MM.1S (cell line): Measurements from ENCODE around the gene TPM4.

Source experiments
- DNase-seq: peaks from one replicate; pipeline ENCODE4 v3.0.0-alpha.2; 2015
- H2AFZ ChIP-seq: fragments of 300-600 bp; sonication (generic); 2 replicates; pipeline ENCODE4 v1.6.0; 2016; ENCODE audit warnings: antibody characterized with exemption, low read length
- H3F3A ChIP-seq: fragments of 300-600 bp; sonication (generic); 2 replicates; pipeline ENCODE4 v1.6.1; 2016; ENCODE audit warnings: mild to moderate bottlenecking, antibody characterized with exemption, low read length, moderate library complexity, mixed read lengths; ENCODE audit not compliant: insufficient read depth
- H3K27ac ChIP-seq: fragments of 300-600 bp; sonication (generic); 2 replicates; pipeline ENCODE4 v1.5.1; 2016; ENCODE audit warnings: mild to moderate bottlenecking, low read length
- H3K27me3 ChIP-seq: fragments of 300-600 bp; sonication (generic); replicated peaks from 2 replicates; pipeline ENCODE4 v1.6.0; 2016; ENCODE audit warnings: low read length; ENCODE audit not compliant: insufficient read depth
- H3K36me3 ChIP-seq: fragments of 300-600 bp; sonication (generic); replicated peaks from 2 replicates; pipeline ENCODE4 v1.6.1; 2016; ENCODE audit warnings: mild to moderate bottlenecking, low read length, mixed read lengths; ENCODE audit not compliant: insufficient read depth
- H3K4me1 ChIP-seq: fragments of 300-600 bp; sonication (generic); 2 replicates; pipeline ENCODE4 v1.6.1; 2016; ENCODE audit warnings: low read length, mixed read lengths
- H3K4me2 ChIP-seq: fragments of 300-600 bp; sonication (generic); 2 replicates; pipeline ENCODE4 v1.6.0; 2016; ENCODE audit warnings: low read depth, low read length
- H3K4me3 ChIP-seq: fragments of 300-600 bp; sonication (generic); 2 replicates; pipeline ENCODE4 v1.5.1; 2016; ENCODE audit warnings: low read length, mixed read lengths
- H3K79me2 ChIP-seq: fragments of 300-600 bp; sonication (generic); 2 replicates; pipeline ENCODE4 v1.6.1; 2016; ENCODE audit warnings: mixed run types, low read length, mixed read lengths
- H3K9ac ChIP-seq: fragments of 300-600 bp; sonication (generic); 2 replicates; pipeline ENCODE4 v1.6.1; 2016; ENCODE audit warnings: low read length, mixed read lengths
- H3K9me2 ChIP-seq: fragments of 300-600 bp; sonication (generic); replicated peaks from 2 replicates; pipeline ENCODE4 v1.6.1; 2016; ENCODE audit warnings: mild to moderate bottlenecking, low read length, mixed read lengths; ENCODE audit not compliant: insufficient read depth
- H3K9me3 ChIP-seq: fragments of 300-600 bp; sonication (generic); replicated peaks from 2 replicates; pipeline ENCODE4 v1.6.1; 2016; ENCODE audit warnings: mild to moderate bottlenecking, low read length, mixed read lengths; ENCODE audit not compliant: insufficient read depth
- H4K20me1 ChIP-seq: fragments of 300-600 bp; sonication (generic); 2 replicates; pipeline ENCODE4 v1.6.1; 2016; ENCODE audit warnings: mild to moderate bottlenecking, low read length, moderate library complexity, mixed read lengths; ENCODE audit not compliant: insufficient read depth
- EZH2 ChIP-seq: fragments of 300-600 bp; sonication (generic); optimal IDR thresholded peaks from 2 replicates; pipeline ENCODE3; 2017; ENCODE audit warnings: low read depth, mild to moderate bottlenecking, antibody characterized with exemption, low read length, mixed read lengths
- EZH2phosphoT487 ChIP-seq: fragments of 300-600 bp; sonication (generic); IDR thresholded peaks from 2 replicates; pipeline ENCODE4 v1.6.1; 2018; ENCODE audit warnings: antibody characterized with exemption, low read length
- TF ChIP-seq, protein P1 (sequence below): fragments of 300-600 bp; sonication (generic); IDR thresholded peaks from 2 replicates; pipeline ENCODE4 v1.5.1; 2016; ENCODE audit warnings: antibody characterized with exemption, low read length, mixed read lengths

Gene TPM4

DNA sequence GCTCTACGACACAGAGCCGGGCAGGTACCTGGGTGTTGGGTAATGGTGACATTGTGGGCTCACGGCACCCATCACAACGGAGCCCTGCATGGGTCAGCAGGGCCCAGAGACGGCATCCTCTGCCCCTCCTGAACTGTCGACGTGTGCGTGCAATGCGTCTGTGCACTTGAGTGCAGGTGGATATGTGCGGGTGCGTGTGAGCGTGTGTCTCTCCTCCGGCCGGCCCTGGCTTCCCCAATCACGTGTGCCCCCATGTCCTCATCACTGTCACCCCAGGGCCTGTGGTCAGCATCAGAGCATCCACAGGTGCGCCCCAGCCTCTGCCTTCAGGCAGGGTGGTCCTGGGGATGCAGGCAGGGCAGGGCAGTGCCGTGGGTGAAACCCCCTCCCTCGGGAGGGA, 37.2 kb upstream of the TPM4 start:
- H3K27ac ChIP-seq: no peak overlapping the region
- no peak for TF ChIP-seq EZH2
- TF ChIP-seq EZH2phosphoT487: no peak
- TF ChIP-seq, protein P1, sequence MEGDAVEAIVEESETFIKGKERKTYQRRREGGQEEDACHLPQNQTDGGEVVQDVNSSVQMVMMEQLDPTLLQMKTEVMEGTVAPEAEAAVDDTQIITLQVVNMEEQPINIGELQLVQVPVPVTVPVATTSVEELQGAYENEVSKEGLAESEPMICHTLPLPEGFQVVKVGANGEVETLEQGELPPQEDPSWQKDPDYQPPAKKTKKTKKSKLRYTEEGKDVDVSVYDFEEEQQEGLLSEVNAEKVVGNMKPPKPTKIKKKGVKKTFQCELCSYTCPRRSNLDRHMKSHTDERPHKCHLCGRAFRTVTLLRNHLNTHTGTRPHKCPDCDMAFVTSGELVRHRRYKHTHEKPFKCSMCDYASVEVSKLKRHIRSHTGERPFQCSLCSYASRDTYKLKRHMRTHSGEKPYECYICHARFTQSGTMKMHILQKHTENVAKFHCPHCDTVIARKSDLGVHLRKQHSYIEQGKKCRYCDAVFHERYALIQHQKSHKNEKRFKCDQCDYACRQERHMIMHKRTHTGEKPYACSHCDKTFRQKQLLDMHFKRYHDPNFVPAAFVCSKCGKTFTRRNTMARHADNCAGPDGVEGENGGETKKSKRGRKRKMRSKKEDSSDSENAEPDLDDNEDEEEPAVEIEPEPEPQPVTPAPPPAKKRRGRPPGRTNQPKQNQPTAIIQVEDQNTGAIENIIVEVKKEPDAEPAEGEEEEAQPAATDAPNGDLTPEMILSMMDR: no peak

GRCh38 chr19:16039545-16039944, 36.8 kb upstream of the TPM4 start:
- Histone ChIP-seq H3K4me1 (no peaks in the 10 kb centered on the region), H3K4me2 (no peak overlapping the region), H3K9ac (no peak overlapping the region), H2AFZ (no peak overlapping the region), H3F3A (no peaks in the 10 kb centered on the region), H4K20me1 (no peaks in the 10 kb centered on the region), H3K27ac (no peak overlapping the region), H3K36me3 (no peaks in the 10 kb centered on the region), H3K27me3 (peaks cover 42% of the 10 kb centered on the region), H3K9me2 (no peaks in the 10 kb centered on the region), H3K4me3 (no peak overlapping the region), H3K9me3 (no peaks in the 10 kb centered on the region), H3K79me2 (no peaks in the 10 kb centered on the region)
- no peak for DNase-seq
- TF ChIP-seq, protein P1: no peak
- no peak for TF ChIP-seq EZH2
- no peak for TF ChIP-seq EZH2phosphoT487

More for the DNA sequence above, 37.2 kb upstream of the TPM4 start:
- no peak for DNase-seq
- H3K9me3 ChIP-seq: no peaks in the 10 kb centered on the region
- no peak overlapping the region for H3K4me3 ChIP-seq
- H3K9ac ChIP-seq: no peak overlapping the region
- no peaks in the 10 kb centered on the region for H4K20me1 ChIP-seq
- H3F3A ChIP-seq: no peaks in the 10 kb centered on the region
- H3K9me2 ChIP-seq: no peaks in the 10 kb centered on the region
- no peaks in the 10 kb centered on the region for H3K79me2 ChIP-seq
- no peaks in the 10 kb centered on the region for H3K4me1 ChIP-seq
- no peak overlapping the region for H2AFZ ChIP-seq
- H3K36me3 ChIP-seq: no peaks in the 10 kb centered on the region
- H3K27me3 ChIP-seq: peaks cover 44% of the 10 kb centered on the region
- H3K4me2 ChIP-seq: no peak overlapping the region

DNA sequence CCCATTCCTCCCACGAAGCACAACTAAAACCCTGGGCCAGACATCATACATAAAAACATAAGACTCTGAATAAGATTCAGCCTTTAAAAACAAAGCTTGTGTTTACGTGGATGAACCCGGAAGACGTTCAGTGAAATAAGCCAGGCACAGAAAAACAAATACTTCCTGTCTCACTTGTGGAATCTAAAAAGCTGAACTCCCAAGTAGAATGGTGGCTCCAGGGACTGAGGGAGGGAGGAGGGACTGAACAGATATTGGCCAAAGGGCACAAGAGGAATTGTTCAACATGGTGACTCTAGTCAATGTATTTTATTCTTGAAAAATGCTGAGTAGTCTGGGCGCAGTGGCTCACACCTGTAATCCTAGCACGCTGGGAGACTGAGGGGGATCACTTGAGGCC, 35.7 kb upstream of the TPM4 start:
- 0 out of 2 replicates have a peak overlapping the region, but pooled peaks have one; percentile 8 for H2AFZ ChIP-seq

More for the DNA sequence above, 35.7 kb upstream of the TPM4 start:
- no peak for DNase-seq
- TF ChIP-seq EZH2phosphoT487 (no peak), EZH2 (no peak)
- TF ChIP-seq, protein P1: no peak
- peaks cover 32% of the 10 kb centered on the region for H3K27me3 ChIP-seq
- H3K4me3 ChIP-seq: no peak overlapping the region
- no peak overlapping the region for H3K9ac ChIP-seq
- H3K4me2 ChIP-seq: no peak overlapping the region
- no peaks in the 10 kb centered on the region for H3K4me1 ChIP-seq
- no peaks in the 10 kb centered on the region for H4K20me1 ChIP-seq
- H3F3A ChIP-seq: no peaks in the 10 kb centered on the region
- H3K27ac ChIP-seq: no peak overlapping the region
- no peaks in the 10 kb centered on the region for H3K79me2 ChIP-seq
- H3K36me3 ChIP-seq: no peaks in the 10 kb centered on the region
- no peaks in the 10 kb centered on the region for H3K9me3 ChIP-seq
- H3K9me2 ChIP-seq: no peaks in the 10 kb centered on the region
